Ecto neural progenitor cell (in vitro differentiated cells): ENCODE measurements around the gene TSSK6.
"Not testable (repeated sequence)": the region's sequence is repeated elsewhere in the genome, so short reads cannot be mapped to it uniquely, and the experiment has no call there.

Experiments used
- DNase-seq: peaks from one replicate; pipeline ENCODE4 v3.0.0-alpha.2; 2018; ENCODE audit warnings: low spot score

Gene TSSK6

DNA sequence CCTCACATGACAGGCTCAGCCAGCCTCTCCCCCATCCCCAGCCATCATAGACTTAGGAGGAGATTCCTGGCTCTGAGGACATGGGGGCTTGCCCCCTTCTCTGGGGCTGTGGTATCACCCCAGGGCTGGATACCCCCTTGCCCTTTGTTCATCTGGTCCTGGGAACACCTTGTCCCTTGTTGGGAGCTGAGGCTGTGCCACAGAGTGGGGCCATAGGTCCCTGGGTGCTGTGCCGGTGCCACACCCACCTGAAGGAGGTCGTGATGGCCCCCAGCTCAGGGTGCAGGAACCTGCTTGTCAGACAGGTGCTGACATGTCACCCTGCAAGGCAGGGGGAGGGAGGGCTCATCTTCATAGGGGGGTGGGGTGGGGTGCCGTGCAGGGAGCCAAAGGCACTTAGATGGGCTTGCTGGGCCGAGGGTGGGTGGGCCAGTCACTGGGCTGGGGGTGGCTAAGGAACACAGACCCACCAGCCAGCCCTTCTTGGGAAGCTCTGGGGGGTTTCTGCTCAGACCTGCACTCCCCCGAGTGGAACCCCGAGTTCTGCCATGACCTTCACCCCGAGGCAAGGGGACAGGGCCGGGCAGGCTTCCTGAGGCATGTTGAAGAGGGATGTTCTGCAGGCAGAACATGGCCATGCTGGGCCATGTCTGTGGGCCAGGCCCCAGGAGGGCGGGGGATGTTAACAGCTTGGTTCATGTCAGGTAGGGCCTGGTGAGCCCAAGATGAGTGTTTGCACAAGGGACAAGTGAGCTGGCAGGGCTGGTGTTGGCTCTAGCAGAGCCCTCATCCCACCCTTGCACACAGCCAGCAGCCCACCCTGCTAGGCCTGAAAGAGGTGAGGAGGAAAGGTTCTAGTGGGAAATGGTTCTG, 28.0 kb downstream of the TSSK6 start:
- no peak for DNase-seq

DNA sequence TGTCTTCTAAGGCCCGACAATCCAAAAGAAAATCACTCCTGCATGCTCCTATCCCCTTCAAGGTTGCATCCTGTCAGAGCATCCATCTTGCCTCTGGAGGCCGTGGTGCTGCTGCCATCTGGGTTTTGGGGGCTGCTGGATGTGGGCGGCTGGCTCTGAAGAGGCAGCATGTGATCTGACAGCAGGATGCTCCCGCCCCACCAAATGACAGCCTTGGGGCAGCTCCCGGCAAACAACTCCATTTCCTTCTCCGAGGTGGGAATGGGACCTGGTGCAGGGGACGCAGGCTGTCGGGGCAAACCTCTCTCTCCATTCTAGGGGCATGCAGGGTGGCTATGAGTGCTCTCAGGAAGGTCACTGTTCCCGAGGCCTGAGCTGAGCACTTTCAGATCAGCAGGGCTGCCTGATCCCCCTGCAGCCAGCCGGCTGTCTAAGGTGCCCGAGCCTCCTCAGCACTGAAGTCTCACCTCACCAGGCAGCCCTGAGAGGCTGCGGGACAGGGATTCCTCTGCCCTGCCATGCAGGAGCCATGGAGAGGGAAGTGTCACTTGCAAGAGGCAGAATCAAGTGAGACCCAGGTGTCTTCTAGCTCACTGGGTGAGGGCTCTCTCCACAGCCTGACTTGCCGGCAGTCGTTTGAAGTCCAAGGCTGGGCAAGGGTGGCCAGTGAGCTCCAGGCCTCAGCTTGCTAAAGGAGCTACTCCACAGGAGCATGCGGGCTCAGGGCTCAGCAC, 28.8 kb downstream of the TSSK6 start:
- no peak for DNase-seq

- no peak for DNase-seq
Observed at GRCh38 chr19:19485998-19486290, 29.4 kb downstream of the TSSK6 start.

DNA sequence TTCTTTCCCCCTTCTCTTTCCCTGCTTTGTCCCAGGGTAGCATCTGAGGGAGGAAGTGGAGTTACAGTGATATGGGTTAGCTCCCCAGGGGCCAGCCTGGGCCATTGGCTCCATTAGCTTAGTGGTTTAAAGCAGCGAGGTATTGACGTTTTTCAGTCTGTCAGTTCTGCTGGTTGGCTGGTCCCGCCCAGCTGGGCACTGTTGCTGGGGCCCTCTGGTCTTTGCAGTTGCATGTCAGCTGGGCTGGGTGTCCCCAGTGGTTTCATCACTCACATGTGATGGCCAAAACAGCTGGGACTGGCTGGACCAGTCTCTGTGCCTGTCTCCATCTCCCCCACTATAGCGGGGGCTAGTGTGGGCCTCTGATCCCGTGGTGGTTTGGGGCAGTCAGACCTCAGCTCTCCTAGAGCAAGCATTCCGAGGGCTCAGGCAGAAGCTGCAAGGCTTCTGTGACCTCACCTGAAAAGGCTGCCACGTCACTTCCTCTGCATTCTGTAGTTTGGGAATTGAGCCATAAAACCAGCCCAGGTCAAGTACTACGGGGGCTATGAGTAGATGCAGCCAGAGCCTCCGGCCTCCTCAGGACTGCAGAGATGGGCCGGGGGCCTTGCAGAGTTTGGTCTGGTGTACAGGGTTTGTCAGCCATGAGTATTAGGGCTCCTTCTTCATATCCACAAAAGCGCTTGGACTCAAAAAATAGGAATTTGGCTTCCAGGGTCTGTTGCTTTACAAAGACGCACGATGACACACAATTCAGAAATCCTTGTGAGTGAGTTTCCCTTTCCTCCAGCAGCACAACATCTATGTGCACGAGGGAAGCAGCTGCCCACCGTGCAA, 30.0 kb downstream of the TSSK6 start:
- no peak for DNase-seq

- DNase-seq: no peak
Observed at GRCh38 chr19:19482809-19483596, 32.3 kb downstream of the TSSK6 start.

DNA sequence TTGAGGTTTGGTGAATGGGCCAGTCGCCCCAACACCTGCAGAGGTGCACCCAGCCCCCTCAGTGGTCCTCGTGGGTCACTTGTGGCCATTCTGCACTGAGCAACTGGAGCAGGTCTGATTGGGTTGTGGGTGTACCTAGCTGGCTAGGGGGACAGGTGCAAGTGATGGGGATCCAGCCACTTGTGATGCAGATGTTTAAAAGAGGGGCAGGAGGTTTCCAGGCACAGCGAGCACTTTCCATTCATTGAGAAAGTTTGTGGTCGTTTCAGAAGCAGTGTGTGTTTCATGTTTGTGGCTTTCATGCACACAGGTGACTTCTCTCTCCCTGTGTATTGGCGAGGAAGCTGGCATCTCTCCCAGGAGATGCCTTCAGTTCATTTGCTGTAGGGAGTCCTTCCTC, 34.7 kb downstream of the TSSK6 start:
- no peak for DNase-seq

- DNase-seq: no peak
Observed at GRCh38 chr19:19477705-19478383, 37.5 kb downstream of the TSSK6 start.

- no peak for DNase-seq
Observed at GRCh38 chr19:19475849-19476828, 39.2 kb downstream of the TSSK6 start.

GRCh38 chr19:19475015-19475765, 40.2 kb downstream of the TSSK6 start:
- DNase-seq: no peak

DNA sequence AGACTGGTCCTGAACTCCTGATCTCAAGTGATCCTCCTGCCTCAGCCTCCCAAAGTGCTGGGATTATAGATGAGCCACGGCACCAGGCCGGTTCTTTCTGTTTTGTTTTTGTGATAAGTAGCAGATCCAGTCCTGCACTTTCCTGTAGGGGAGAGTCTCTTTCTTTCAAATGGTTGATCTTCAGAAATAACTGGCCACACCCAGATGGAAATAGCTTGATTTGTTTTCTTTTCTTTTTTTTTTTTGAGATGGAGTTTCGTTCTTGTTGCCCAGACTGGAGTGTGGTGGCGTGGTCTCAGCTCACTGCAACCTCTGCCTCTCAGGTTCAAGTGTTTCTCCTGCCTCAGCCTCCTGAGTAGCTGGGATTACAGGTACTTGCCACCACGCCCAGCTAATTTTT, 43.2 kb downstream of the TSSK6 start:
- not testable (repeated sequence) for DNase-seq

GRCh38 chr19:19471682-19472081, 43.7 kb downstream of the TSSK6 start:
- no peak for DNase-seq

- DNase-seq: no peak
Observed at GRCh38 chr19:19470579-19470978, 44.8 kb downstream of the TSSK6 start.

GRCh38 chr19:19468424-19469050, 46.8 kb downstream of the TSSK6 start:
- DNase-seq: no peak

- no peak for DNase-seq
Observed at GRCh38 chr19:19466201-19466600, 49.1 kb downstream of the TSSK6 start.

GRCh38 chr19:19465436-19466070, 49.8 kb downstream of the TSSK6 start:
- DNase-seq: no peak

DNA sequence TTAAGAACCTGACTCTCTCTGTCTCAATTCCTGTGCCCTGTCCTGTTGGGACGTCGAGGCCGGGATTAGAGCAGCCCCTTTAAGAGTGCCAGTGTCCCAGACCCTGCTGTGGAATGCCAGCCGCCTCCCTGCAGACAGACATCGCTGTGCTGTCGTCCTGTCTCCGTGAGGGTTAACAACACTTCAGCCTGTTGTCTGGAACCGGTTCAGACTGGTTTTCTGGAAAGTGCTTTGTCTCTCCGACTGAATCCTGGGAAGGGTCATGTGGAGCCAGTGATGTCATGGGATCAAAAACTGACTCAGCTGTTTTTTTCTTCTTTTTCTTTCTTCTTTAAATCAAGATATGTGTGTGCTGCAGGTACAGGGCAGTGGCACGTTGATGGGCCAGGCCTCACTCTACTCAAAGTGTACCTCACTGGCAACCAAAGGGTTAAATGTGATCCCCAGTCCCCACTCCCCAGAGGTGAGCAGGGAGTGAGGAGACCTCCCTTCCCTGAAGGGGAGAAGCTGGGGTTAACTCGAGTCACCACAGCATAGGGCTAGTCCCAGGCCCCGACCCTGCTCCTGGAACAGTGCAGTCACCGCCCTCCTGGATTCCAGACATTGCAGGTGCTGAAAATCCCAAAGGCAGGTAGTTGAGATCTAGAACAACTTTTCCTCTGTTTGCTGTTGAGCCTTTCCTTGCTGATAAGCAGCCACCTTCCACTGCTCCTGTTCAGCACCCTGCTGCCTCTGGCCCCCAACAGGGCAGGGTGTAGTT, 50.8 kb downstream of the TSSK6 start:
- no peak for DNase-seq
